ENCODE data around the gene SPC25.
"Not testable (repeated sequence)": the region's sequence is repeated elsewhere in the genome, so short reads cannot be mapped to it uniquely, and the experiment has no call there.

SPC25 gene

GRCh38 chr2:168890006-168890782 lies at the start of gene SPC25:
SPC25 (minus strand) TSS chr2:168890430; CDS start chr2:168889519, 911 bp downstream.
- peak; percentile 82 to 83 for DNase-seq (ENCODE audit: low read depth in 2 of 2)

GRCh38 chr2:168939918-168940317 lies 49.7 kb upstream of the SPC25 start:
- DNase-seq (ENCODE audit: low read depth in 2 of 2) = no peak

- no peak for DNase-seq (ENCODE audit: low read depth in 2 of 2)
Observed at GRCh38 chr2:168939061-168939460, 48.8 kb upstream of the SPC25 start.

GRCh38 chr2:168935810-168936581 lies 45.8 kb upstream of the SPC25 start:
- peak; percentile 20 to 21 for DNase-seq (ENCODE audit: low read depth in 2 of 2)

- no peak for DNase-seq (ENCODE audit: low read depth in 2 of 2)
Observed at GRCh38 chr2:168934826-168935225, 44.6 kb upstream of the SPC25 start.

- not testable (repeated sequence) for DNase-seq (ENCODE audit: low read depth in 2 of 2)
Observed at GRCh38 chr2:168932174-168932573, 41.9 kb upstream of the SPC25 start.

GRCh38 chr2:168930242-168930641 lies 40.0 kb upstream of the SPC25 start:
- no peak for DNase-seq (ENCODE audit: low read depth in 2 of 2)

- no peak for DNase-seq (ENCODE audit: low read depth in 2 of 2)
Observed at GRCh38 chr2:168929031-168929430, 38.8 kb upstream of the SPC25 start.

- no peak for DNase-seq (ENCODE audit: low read depth in 2 of 2)
Observed at GRCh38 chr2:168928113-168928831, 38.0 kb upstream of the SPC25 start.

- no peak for DNase-seq (ENCODE audit: low read depth in 2 of 2)
Observed at GRCh38 chr2:168926621-168927386, 36.6 kb upstream of the SPC25 start.

GRCh38 chr2:168920504-168921157 lies 30.4 kb upstream of the SPC25 start:
- no peak for DNase-seq (ENCODE audit: low read depth in 2 of 2)

GRCh38 chr2:168916331-168916675 lies 26.1 kb upstream of the SPC25 start:
- no peak for DNase-seq (ENCODE audit: low read depth in 2 of 2)

- no peak for DNase-seq (ENCODE audit: low read depth in 2 of 2)
Observed at GRCh38 chr2:168915441-168916330, 25.5 kb upstream of the SPC25 start.

- DNase-seq (ENCODE audit: low read depth in 2 of 2) = no peak
Observed at GRCh38 chr2:168913495-168913894, 23.3 kb upstream of the SPC25 start.

- DNase-seq (ENCODE audit: low read depth in 2 of 2) = no peak
Observed at GRCh38 chr2:168912901-168913369, 22.7 kb upstream of the SPC25 start.

- no peak for DNase-seq (ENCODE audit: low read depth in 2 of 2)
Observed at GRCh38 chr2:168912466-168912865, 22.2 kb upstream of the SPC25 start.

- no peak for DNase-seq (ENCODE audit: low read depth in 2 of 2)
Observed at GRCh38 chr2:168910330-168910729, 20.1 kb upstream of the SPC25 start.

- DNase-seq (ENCODE audit: low read depth in 2 of 2) = no peak
Observed at GRCh38 chr2:168907940-168908662, 17.9 kb upstream of the SPC25 start.

- no peak for DNase-seq (ENCODE audit: low read depth in 2 of 2)
Observed at GRCh38 chr2:168904358-168904757, 14.1 kb upstream of the SPC25 start.
